22Rv1 (cell line): ENCODE measurements around the gene OSGEPL1.

Experiments used
- CTCF ChIP-seq: fragments of 450-650 bp; IDR thresholded peaks from 2 replicates; pipeline ENCODE4 v1.5.1; 2017; ENCODE audit warnings: mild to moderate bottlenecking
- ZFX ChIP-seq: fragments of 450-650 bp; IDR thresholded peaks from 2 replicates; pipeline ENCODE4 v1.6.1; 2017; ENCODE audit warnings: antibody characterized with exemption, borderline replicate concordance

GRCh38 chr2:189799531-189799930, 36.9 kb upstream of the OSGEPL1 start:
- TF ChIP-seq CTCF (no peak), ZFX (no peak)
